ENCODE results near the gene ULK1.

- TF ChIP-seq EP300 (IDR thresholded peaks at IDR 0.05; ENCODE audit: borderline replicate concordance) (no peak), TEAD4 (IDR thresholded peaks at IDR 0.05) (no peak), YY1 (IDR thresholded peaks at IDR 0.05; ENCODE audit: low read depth) (no peak), CEBPB (IDR thresholded peaks at IDR 0.05) (no peak), REST (IDR thresholded peaks at IDR 0.05; ENCODE audit: low read depth) (no peak), EGR1 (IDR thresholded peaks at IDR 0.05) (no peak), TAF1 (IDR thresholded peaks at IDR 0.05; ENCODE audit: low read depth) (no peak), CREB1 (IDR thresholded peaks at IDR 0.05; ENCODE audit: low read depth) (no peak)
- TF ChIP-seq, protein P1, sequence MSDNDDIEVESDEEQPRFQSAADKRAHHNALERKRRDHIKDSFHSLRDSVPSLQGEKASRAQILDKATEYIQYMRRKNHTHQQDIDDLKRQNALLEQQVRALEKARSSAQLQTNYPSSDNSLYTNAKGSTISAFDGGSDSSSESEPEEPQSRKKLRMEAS (IDR thresholded peaks at IDR 0.05), result no peak
- TF ChIP-seq, protein P2, sequence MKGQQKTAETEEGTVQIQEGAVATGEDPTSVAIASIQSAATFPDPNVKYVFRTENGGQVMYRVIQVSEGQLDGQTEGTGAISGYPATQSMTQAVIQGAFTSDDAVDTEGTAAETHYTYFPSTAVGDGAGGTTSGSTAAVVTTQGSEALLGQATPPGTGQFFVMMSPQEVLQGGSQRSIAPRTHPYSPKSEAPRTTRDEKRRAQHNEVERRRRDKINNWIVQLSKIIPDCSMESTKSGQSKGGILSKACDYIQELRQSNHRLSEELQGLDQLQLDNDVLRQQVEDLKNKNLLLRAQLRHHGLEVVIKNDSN (IDR thresholded peaks at IDR 0.05), result no peak
These were observed 11.2 kb downstream of the ULK1 start for GRCh38 chr12:131905630-131906091.
